ENCODE data around the gene C19orf81. TPM values are rescaled to one million over a fixed set of nuclear protein-coding genes. Genes with fewer than 3 reads are reported as not detected.
"Not testable (repeated sequence)": the region's sequence is repeated elsewhere in the genome, so short reads cannot be mapped to it uniquely, and the experiment has no call there.

Gene C19orf81
- polyA plus RNA-seq, 3 donors from 2014 or later, result 1.8 TPM; not detected in 2

DNA sequence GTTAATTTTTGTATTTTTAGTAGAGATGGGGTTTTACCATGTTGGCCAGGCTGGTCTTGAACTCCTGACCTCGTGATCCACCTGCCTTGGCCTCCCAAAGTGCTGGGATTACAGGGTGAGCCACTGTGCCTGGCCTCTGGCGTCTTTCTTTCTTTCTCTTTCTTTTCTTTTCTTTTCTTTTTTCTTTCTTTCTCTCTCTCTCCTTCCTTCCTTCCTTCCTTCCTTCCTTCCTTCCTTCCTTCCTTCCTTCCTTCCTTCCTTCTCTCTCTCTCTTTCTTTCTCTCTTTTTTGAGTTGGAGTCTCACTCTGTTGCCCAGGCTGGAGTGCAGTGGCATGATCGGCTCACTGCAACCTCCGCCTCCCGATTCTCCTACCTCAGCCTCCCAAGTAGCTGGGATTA, 30.1 kb upstream of the C19orf81 start:
- H3K4me3 Mint-ChIP-seq; H3K27ac Mint-ChIP-seq; H3K36me3 Mint-ChIP-seq; DNase-seq; H3K27me3 Mint-ChIP-seq (ENCODE audit: low read depth in 3 of 3); H3K9me3 Mint-ChIP-seq; H3K4me1 Mint-ChIP-seq: not testable (repeated sequence)

DNA sequence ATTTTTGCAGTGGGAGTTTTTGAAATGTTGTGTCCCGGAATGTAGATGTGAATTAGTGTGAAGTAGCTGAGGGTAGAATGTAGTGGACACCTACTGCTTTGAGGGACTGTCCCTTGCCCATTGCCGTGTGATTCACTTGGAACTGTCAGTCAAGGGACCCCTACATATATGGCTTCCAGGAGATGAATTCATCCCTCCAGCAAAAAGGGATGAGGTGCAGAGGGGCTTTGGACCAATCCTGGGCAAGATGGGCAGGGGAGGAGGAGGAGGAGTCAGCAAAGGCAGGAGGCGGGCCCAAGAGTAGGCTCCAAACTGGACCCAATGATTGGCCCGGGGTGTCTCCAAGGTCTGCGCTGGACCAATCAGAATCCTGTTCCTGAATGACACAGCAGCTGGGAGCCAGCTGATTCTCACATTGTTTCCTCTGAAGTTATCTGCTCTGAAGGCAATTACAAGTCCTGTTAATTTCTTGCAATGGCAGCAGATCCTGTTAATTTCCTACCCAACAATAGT, 28.8 kb upstream of the C19orf81 start:
- H3K9me3 Mint-ChIP-seq, H3K27ac Mint-ChIP-seq, H3K36me3 Mint-ChIP-seq, DNase-seq, H3K4me1 Mint-ChIP-seq, H3K4me3 Mint-ChIP-seq: not testable (repeated sequence)
- H3K27me3 Mint-ChIP-seq (ENCODE audit: low read depth in 3 of 3), result peaks cover 0 to 12% (median 0%) of the 10 kb centered on the region in 3 donors

DNA sequence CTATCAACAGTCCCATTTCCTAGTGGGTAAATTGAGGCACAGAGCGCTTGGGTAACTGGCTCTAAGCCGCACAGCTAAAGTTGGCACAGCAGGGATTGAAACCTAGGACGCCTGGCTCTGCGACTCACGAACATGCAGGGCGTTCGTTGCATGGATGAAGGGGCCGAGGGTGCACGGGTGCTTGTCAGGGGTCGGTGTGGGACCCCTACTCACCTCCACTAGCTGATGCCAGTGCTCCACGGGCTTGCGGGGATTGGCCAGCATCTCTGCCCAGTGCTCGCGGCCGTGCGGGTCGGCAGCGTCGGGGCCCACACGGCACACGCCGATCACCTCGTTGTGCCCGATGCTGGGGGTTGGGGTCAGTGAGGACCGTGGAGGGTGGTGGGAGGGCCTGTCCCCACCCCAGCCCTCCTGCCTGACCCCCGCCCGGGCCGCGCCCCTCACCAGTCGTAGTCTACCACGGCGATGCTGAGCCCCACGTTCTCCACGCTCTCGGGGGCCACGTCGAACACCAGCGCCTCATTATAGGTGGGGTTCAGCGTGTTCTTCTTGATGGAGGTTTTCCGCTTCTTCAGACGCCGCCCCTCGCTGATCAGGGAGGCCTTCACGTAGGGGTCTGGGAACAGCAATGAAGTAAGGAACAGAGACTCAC, 24.2 kb upstream of the C19orf81 start:
- Mint-ChIP-seq H3K4me3 (no peak overlapping the region), H3K36me3 (no peaks in the 10 kb centered on the region), H3K4me1 (no peaks in the 10 kb centered on the region), H3K27me3 (ENCODE audit: low read depth in 3 of 3) (peaks cover 0 to 7% (median 3%) of the 10 kb centered on the region in 3 donors), H3K9me3 (no peaks in the 10 kb centered on the region), H3K27ac (no peak overlapping the region)
- no peak for DNase-seq

DNA sequence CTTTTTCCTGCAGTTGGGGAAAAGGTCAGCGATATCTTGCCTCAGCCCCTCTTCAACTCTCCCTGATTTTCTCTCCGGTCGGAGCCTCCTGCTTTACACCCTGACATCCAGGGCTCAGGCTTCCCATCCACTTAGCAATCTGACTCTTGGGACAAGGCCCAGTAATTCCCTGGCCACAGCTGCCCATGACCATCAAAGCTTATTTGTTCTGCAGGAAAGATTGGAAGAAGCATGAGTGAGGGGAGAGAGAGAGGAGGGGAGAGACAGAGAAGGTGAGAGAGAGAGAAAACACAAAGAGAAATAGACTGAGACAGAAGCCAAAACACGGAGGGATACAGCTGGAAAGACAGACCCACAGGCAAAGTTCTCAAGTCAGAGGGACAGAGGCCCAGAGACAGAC, 23.2 kb upstream of the C19orf81 start:
- DNase-seq, result no peak
- Mint-ChIP-seq H3K4me3 (no peak overlapping the region), H3K9me3 (no peaks in the 10 kb centered on the region), H3K27ac (no peak overlapping the region), H3K27me3 (ENCODE audit: low read depth in 3 of 3) (peaks cover 0 to 5% (median 4%) of the 10 kb centered on the region in 3 donors), H3K4me1 (no peaks in the 10 kb centered on the region), H3K36me3 (no peaks in the 10 kb centered on the region)

DNA sequence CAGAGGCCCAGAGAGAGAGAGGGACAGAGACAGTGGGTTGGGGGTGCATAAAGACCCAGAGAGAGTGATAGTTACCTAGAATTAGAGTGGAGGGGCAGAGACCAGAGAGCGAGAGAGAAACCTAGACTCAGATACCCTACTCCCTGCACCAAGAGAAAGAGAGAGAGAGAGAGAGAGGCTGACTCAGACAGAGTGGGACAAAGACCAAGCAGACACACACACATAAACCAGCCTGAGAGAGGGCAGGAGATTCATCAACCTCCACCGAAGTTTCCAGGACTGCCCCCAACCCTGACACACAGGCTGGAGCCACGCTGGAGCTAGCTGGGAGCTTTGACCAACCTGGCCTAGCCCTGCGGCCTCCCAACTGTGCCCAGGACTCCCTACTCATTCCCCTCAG, 22.4 kb upstream of the C19orf81 start:
- Mint-ChIP-seq H3K4me3 (no peak overlapping the region), H3K9me3 (peaks cover 0 to under 1% (median 0%) of the 10 kb centered on the region in 6 donors), H3K36me3 (no peaks in the 10 kb centered on the region), H3K27me3 (ENCODE audit: low read depth in 3 of 3) (peaks cover 2 to 5% (median 4%) of the 10 kb centered on the region in 3 donors), H3K27ac (no peak overlapping the region), H3K4me1 (no peaks in the 10 kb centered on the region)
- DNase-seq, result no peak

DNA sequence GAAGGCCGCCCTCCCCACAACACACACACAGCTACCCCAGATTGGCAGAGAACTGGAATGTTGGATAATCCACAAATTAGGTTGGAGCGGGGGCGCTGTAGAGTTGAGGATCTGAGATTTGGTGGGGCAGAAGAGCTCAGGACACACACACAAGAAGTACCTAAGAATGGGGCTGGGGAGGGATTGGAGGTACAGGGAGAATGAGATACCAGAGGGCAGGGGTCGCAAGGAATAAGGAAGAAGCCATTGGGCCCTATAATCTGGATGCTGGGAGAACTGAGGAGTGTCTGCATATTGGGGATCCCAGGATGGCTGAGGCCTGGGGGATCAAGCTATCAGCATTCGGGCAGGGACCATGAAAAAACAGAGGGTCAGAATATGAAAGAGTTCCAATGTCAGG, 21.1 kb upstream of the C19orf81 start:
- H3K36me3 Mint-ChIP-seq, result no peaks in the 10 kb centered on the region
- H3K4me3 Mint-ChIP-seq, result no peak overlapping the region
- H3K9me3 Mint-ChIP-seq, result peaks cover 2 to 3% (median 2%) of the 10 kb centered on the region in 6 donors
- no peak for DNase-seq
- no peaks in the 10 kb centered on the region for H3K4me1 Mint-ChIP-seq
- H3K27ac Mint-ChIP-seq, result no peak overlapping the region
- H3K27me3 Mint-ChIP-seq (ENCODE audit: low read depth in 3 of 3), result peaks cover 2 to 5% (median 4%) of the 10 kb centered on the region in 3 donors

DNA sequence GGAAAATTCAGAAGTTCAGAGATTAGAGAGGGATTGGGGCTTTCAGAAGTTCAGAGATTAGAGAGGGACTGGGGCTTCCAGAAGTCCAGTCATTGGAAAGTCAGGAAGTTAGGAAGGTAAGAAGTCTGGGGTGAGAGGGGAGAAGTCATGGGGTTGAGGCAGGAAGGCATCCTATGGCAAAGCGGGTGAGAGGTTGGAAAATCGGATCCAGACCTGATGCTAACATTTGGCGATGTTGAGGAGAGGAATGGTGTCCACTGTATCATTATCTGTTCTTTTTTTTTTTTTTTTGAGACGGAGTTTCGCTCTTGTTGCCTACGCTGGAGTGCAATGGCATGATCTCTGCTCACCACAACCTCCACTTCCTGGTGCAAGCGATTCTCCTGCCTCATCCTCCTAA, 20.7 kb upstream of the C19orf81 start:
- Mint-ChIP-seq H3K9me3 (peaks cover 5 to 7% (median 6%) of the 10 kb centered on the region in 6 donors), H3K27ac (no peak overlapping the region), H3K27me3 (ENCODE audit: low read depth in 3 of 3) (peaks cover 4 to 5% (median 5%) of the 10 kb centered on the region in 3 donors), H3K36me3 (peaks cover 0 to 3% (median 0%) of the 10 kb centered on the region in 3 donors), H3K4me3 (no peak overlapping the region), H3K4me1 (no peaks in the 10 kb centered on the region)
- DNase-seq, result no peak

DNA sequence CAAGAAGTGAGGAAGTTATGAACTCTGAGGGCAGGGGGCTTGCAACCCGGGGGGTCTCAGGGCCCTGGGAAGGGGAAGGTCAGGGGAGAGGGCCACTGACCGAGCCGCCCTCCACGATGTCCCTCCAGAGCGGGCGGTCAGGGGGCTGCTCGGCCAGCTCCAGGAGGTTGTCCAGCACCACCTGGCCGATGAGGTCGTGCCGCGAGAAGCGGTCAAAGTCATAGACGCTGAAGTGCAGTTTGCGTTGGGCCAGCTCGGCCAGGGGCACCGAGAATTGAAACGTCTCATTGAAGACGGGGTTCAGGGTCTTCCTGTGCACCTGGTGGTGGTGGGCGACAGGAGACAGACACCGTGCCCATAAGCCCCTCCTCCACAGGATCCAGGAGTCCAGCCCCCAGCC, 20.1 kb upstream of the C19orf81 start:
- Mint-ChIP-seq H3K27ac (no peak overlapping the region), H3K27me3 (ENCODE audit: low read depth in 3 of 3) (peaks cover 4 to 8% (median 5%) of the 10 kb centered on the region in 3 donors)

DNA sequence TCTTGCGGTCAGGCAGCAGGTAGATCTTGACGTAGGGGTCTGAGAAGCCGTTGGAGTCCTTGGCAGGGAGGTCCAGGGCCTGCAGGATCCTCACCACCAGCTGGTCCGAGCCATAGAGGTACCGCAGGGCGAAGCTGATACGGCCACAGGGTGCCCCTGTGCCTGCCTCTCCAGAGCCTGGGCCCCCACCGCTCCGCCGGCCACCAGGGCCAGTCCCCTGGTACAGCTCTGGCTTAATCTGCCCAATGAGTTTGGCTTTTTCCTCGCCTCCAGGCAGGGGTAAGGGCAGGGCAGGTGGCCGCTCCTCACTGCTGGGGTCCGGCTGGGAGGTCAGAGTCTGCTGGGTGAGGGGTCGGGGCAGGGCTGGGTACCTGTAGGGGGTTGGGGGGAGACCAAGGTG, 19.4 kb upstream of the C19orf81 start:
- no peaks in the 10 kb centered on the region for H3K4me1 Mint-ChIP-seq
- peaks cover 0 to 3% (median 0%) of the 10 kb centered on the region in 3 donors for H3K36me3 Mint-ChIP-seq
- H3K27ac Mint-ChIP-seq, result no peak overlapping the region
- DNase-seq, result no peak
- no peak overlapping the region for H3K4me3 Mint-ChIP-seq
- peaks cover 0 to 9% (median 4%) of the 10 kb centered on the region in 3 donors for H3K27me3 Mint-ChIP-seq (ENCODE audit: low read depth in 3 of 3)
- peaks cover 7 to 18% (median 15%) of the 10 kb centered on the region in 6 donors for H3K9me3 Mint-ChIP-seq

More for the DNA sequence above, 20.1 kb upstream of the C19orf81 start:
- DNase-seq, result no peak
- no peaks in the 10 kb centered on the region for H3K4me1 Mint-ChIP-seq
- H3K4me3 Mint-ChIP-seq, result no peak overlapping the region
- peaks cover 0 to 3% (median 0%) of the 10 kb centered on the region in 3 donors for H3K36me3 Mint-ChIP-seq
- peaks cover 7 to 14% (median 11%) of the 10 kb centered on the region in 6 donors for H3K9me3 Mint-ChIP-seq

DNA sequence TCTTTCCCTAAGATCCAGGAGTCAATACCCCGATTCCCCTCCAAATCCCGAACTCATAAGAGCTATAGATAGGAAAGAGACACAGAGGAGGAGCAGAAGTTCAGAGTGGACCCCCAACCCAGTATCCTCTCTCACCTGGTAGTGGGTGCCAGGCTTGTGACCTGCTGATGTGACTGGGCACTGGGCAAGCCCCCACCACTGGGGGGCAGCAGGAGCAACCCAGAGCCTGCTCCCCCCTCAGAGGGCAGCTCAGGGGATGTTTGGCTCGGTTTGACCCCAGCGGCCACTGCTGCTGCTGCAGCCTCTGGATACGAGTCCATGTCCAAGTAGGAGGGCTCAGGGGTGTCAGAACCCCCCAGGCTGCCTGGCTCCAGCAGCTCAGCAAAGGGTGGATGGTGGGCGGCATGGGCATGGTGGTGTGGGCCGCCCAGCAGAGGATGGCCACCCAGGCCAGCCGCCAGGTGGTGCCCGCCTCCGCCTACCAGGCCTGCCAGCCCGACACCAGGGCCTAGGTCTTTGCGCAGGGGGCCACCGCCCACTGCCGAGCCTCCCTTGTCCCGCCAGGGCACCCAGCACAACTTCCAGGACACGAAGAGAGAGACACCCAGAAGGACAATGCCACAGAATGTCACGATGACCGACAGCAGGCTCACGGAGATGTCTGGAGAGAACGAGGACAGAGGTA, 17.0 kb upstream of the C19orf81 start:
- no peaks in the 10 kb centered on the region for H3K4me1 Mint-ChIP-seq
- no peak overlapping the region for H3K4me3 Mint-ChIP-seq
- peaks cover 6 to 9% (median 8%) of the 10 kb centered on the region in 3 donors for H3K27me3 Mint-ChIP-seq (ENCODE audit: low read depth in 3 of 3)
- no peak for DNase-seq
- peaks cover 7 to 30% (median 22%) of the 10 kb centered on the region in 6 donors for H3K9me3 Mint-ChIP-seq
- H3K36me3 Mint-ChIP-seq, result peaks cover 0 to 3% (median 0%) of the 10 kb centered on the region in 3 donors
- H3K27ac Mint-ChIP-seq, result no peak overlapping the region

DNA sequence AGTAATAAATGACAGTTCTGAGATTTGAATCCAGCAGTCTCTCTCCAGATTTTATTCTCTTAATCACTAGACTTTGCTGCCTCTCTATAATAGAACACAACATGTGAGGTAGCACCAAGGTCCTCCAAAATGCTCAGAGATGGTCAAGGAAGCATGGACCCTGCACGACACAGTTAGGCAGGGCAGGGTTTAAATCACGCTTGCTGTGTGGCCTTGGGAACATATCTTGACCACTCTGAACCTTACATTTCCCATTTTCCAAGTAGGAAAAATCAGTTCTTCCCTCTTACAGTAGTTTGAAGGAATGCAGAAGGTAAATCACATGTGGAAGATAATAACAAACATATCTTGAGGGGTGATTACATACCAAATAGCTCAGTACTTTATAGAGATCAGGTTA, 15.9 kb upstream of the C19orf81 start:
- H3K27ac Mint-ChIP-seq, result no peak overlapping the region
- peaks cover 0 to 3% (median 0%) of the 10 kb centered on the region in 3 donors for H3K36me3 Mint-ChIP-seq
- H3K27me3 Mint-ChIP-seq (ENCODE audit: low read depth in 3 of 3), result peaks cover 9 to 11% (median 11%) of the 10 kb centered on the region in 3 donors
- H3K9me3 Mint-ChIP-seq, result peaks cover 7 to 30% (median 22%) of the 10 kb centered on the region in 6 donors
- H3K4me3 Mint-ChIP-seq, result no peak overlapping the region
- DNase-seq, result no peak
- no peaks in the 10 kb centered on the region for H3K4me1 Mint-ChIP-seq

DNA sequence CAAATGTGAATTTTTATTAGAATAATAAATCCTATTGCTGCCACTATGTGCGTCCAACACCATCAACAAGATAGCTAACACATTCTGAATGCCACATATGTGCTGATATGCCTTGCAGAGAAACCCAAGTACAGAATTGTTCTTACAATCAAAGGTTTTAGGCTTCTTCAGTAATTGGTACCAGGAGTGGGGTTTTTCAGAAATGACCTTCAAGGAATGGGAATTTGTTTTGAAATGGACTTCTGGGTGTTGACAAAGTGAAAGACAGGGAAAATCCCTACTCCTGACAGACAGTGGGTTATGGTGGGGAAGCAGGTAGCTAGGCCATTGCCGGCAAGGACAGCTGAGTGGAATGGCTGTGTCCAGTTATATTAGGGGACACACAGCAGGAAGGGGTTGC, 15.3 kb upstream of the C19orf81 start:
- peaks cover 7 to 30% (median 22%) of the 10 kb centered on the region in 6 donors for H3K9me3 Mint-ChIP-seq
- H3K36me3 Mint-ChIP-seq, result peaks cover 0 to 3% (median 0%) of the 10 kb centered on the region in 3 donors
- no peak for DNase-seq
- no peak overlapping the region for H3K4me3 Mint-ChIP-seq
- H3K27me3 Mint-ChIP-seq (ENCODE audit: low read depth in 3 of 3), result peaks cover 11 to 17% (median 12%) of the 10 kb centered on the region in 3 donors
- H3K4me1 Mint-ChIP-seq, result peaks cover 0 to 2% of the 10 kb centered on the region in 2 donors
- H3K27ac Mint-ChIP-seq, result no peak overlapping the region

DNA sequence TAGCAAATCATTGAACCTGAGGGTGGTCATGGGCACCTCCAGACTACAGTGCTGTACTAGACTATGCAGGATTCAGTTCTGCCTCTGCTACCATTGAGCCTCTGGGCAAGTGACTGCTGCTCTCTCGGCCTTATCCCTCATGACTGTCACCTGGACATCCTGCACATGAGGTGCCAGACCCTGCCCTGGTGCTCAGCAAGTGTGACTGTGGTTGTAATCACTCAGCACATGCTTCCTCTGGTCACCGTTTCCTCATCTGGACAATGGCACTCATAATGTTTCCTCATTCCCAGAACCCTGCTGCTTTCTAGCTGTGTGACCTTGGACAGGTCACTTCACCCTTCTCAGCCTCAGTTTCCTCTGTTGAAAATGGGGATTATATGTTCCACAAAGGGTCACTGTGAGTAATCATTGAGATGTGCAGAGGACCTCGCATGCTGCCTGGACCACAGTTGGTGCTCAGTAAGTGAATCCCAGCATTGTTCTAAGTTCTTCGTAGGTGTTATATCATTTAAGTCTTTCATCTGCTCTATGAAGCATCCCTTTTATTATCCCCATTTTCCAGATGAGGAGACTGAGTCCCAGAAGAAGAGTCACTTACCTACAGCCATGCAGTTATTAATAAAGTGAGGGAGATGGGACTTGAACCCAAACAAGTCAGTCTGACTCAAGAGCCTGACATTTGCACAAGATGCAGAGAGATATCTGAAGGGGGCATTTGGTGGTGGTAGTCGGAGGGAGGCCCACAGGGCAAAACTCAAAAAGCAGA, 12.7 kb upstream of the C19orf81 start:
- Mint-ChIP-seq H3K36me3 (peaks cover 0 to 3% (median 0%) of the 10 kb centered on the region in 3 donors), H3K9me3 (peaks cover 7 to 30% (median 22%) of the 10 kb centered on the region in 6 donors), H3K4me3 (no peak overlapping the region), H3K4me1 (peaks cover 0 to 4% of the 10 kb centered on the region in 2 donors), H3K27ac (no peak overlapping the region), H3K27me3 (ENCODE audit: low read depth in 3 of 3) (peaks cover 16 to 24% (median 18%) of the 10 kb centered on the region in 3 donors)
- DNase-seq, result no peak
